ENCODE measurements around the gene CNOT1. TPM values are rescaled to one million over a fixed set of nuclear protein-coding genes. Genes with fewer than 3 reads are reported as not detected.

CNOT1 gene
- total RNA-seq, 1 experiment from 2014 or later = 230 TPM

GRCh38 chr16:58516768-58517107, 112.9 kb downstream of the CNOT1 start:
- RAD21 ChIA-PET (ENCODE audit: low non-redundant PET in 1 of 2, low total read pairs in 2 of 2, uncharacterized antibody in 2 of 2, unreplicated experiment in 2 of 2) = no interaction called here
- Histone ChIP-seq H4K20me1 (ENCODE audit: insufficient read depth) (no peaks in the 10 kb centered on the region; the same call in 1 of the 2 replicates), H3K36me3 (ENCODE audit: control insufficient read depth in 1 of 2, insufficient read depth in 2 of 2, low read length in 2 of 2) (peaks cover 40 to 61% of the 10 kb centered on the region in 2 experiments), H3K9me3 (ENCODE audit: control insufficient read depth in 1 of 2, insufficient read depth in 1 of 2, low read depth in 1 of 2, low read length in 2 of 2) (no peaks in the 10 kb centered on the region), H3K79me2 (ENCODE audit: insufficient read depth, low read length) (peaks cover 83% of the 10 kb centered on the region), H3K27ac (ENCODE audit: low read depth, low read length) (peak overlapping the region; percentile 59), H3K4me3 (replicated peaks in 1 of 2; ENCODE audit: low read depth in 1 of 2, low read length in 2 of 2) (peak overlapping the region; percentile 72 to 85; a peak in 3 of 4 replicates), H3K4me2 (ENCODE audit: low read length) (peak overlapping the region; percentile 97), H3K9ac (ENCODE audit: low read length) (peak overlapping the region; percentile 92; the same call in 1 of the 2 replicates), H3K4me1 (ENCODE audit: control insufficient read depth in 1 of 2, insufficient read depth in 2 of 2, low read length in 2 of 2) (peaks cover 5 to 22% of the 10 kb centered on the region in 2 experiments; a peak in 3 of 4 replicates), H3K9me2 (ENCODE audit: insufficient read depth) (no peaks in the 10 kb centered on the region), H2AFZ (ENCODE audit: low read depth, low read length, poor library complexity, severe bottlenecking) (no peak overlapping the region), H3K27me3 (ENCODE audit: insufficient read depth, low read length) (no peaks in the 10 kb centered on the region)
- intact Hi-C loops (cut with micrococcal nuclease) = no loop called here
- DNase-seq (ENCODE audit: low read depth, low spot score) (no peak), ATAC-seq (no peak)
- TF ChIP-seq ATF3 (IDR thresholded peaks at IDR 0.05) = no peak
- no peak for TF ChIP-seq SRF (IDR thresholded peaks at IDR 0.05; ENCODE audit: low read depth)
- TF ChIP-seq MAX (IDR thresholded peaks at IDR 0.05) = no peak
- TF ChIP-seq CEBPB (IDR thresholded peaks at IDR 0.05; ENCODE audit: low read depth) = no peak
- TF ChIP-seq EZH2phosphoT487 (IDR thresholded peaks at IDR 0.05; ENCODE audit: borderline replicate concordance) = no peak
- no peak for TF ChIP-seq CBX3 (IDR thresholded peaks at IDR 0.05; ENCODE audit: low read depth)
- no peak for TF ChIP-seq EZH2 (IDR thresholded peaks at IDR 0.05)
- POLR2A ChIA-PET = no interaction called here
- CTCF ChIA-PET = no interaction called here
- TSS peak; percentile 36 for BruUV-seq (replicated peaks)

DNA sequence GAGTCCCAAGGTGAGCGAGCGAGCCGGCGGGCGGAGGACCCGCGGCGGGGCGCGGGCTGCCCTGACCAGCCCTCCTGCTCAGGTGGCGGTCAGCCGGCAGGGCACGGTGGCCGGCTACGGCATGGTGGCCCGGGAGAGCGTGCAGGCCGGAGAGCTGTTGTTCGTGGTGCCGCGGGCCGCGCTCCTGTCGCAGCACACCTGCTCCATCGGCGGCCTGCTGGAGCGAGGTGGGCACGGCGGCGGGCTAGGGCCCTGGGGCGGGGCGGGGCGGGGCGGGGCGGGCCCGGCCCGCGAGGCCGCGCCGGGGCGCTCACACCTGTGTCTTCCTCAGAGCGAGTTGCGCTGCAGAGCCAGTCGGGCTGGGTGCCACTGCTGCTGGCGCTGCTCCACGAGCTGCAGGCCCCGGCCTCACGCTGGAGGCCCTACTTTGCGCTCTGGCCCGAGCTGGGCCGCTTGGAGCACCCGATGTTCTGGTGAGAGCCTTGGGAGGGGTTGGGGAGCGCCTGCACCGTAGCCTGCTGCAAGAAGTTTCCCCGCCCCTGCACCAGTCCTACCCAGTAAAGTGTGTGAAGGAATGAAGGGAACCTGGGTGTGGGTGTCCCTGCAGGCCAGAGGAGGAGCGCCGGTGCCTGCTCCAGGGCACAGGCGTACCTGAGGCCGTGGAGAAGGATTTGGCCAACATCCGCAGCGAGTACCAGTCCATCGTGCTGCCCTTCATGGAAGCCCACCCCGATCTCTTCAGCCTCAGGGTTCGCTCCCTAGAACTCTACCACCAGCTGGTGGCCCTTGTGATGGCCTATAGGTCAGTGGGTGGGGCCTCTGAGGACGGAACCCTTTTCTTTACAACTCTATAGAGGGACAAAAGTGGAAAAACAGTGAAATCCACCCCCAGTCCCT, 113.5 kb downstream of the CNOT1 start:
- Histone ChIP-seq H3K4me2 (ENCODE audit: low read length) (peak overlapping the region; percentile 97), H3K9ac (ENCODE audit: low read length) (peak overlapping the region; percentile 92), H3K79me2 (ENCODE audit: insufficient read depth, low read length) (peaks cover 86% of the 10 kb centered on the region), H3K4me1 (ENCODE audit: control insufficient read depth in 1 of 2, insufficient read depth in 2 of 2, low read length in 2 of 2) (peaks cover 5 to 22% of the 10 kb centered on the region in 2 experiments; a peak in 3 of 4 replicates), H2AFZ (ENCODE audit: low read depth, low read length, poor library complexity, severe bottlenecking) (no peak overlapping the region), H3K4me3 (replicated peaks in 1 of 2; ENCODE audit: low read depth in 1 of 2, low read length in 2 of 2) (peak overlapping the region; percentile 72 to 85), H3K9me3 (ENCODE audit: control insufficient read depth in 1 of 2, insufficient read depth in 1 of 2, low read depth in 1 of 2, low read length in 2 of 2) (no peaks in the 10 kb centered on the region), H3K36me3 (ENCODE audit: control insufficient read depth in 1 of 2, insufficient read depth in 2 of 2, low read length in 2 of 2) (peaks cover 34 to 58% of the 10 kb centered on the region in 2 experiments), H3K27ac (ENCODE audit: low read depth, low read length) (peak overlapping the region; percentile 88), H3K27me3 (ENCODE audit: insufficient read depth, low read length) (no peaks in the 10 kb centered on the region), H4K20me1 (ENCODE audit: insufficient read depth) (no peaks in the 10 kb centered on the region; the same call in 1 of the 2 replicates), H3K9me2 (ENCODE audit: insufficient read depth) (no peaks in the 10 kb centered on the region)
- ChIA-PET POLR2A (interaction anchor here (1.3 kb wide), 1 partner anchor 145 kb away, joined by 3 read pairs; no protein-coding TSS in a partner anchor), RAD21 (ENCODE audit: low non-redundant PET in 1 of 2, low total read pairs in 2 of 2, uncharacterized antibody in 2 of 2, unreplicated experiment in 2 of 2) (no interaction called here), CTCF (interaction anchor here (0.8 kb wide), 1 partner anchor 145 kb away, joined by 6 read pairs; no protein-coding TSS in a partner anchor)
- intact Hi-C loops (cut with micrococcal nuclease) = loop anchor here (1.0 kb wide), 1 partner anchor 145 kb away; no protein-coding TSS in a partner anchor
- ATAC-seq (peak; percentile 72), DNase-seq (ENCODE audit: low read depth, low spot score) (no peak)
- no TSS peak for BruUV-seq (replicated peaks)
- no peak for TF ChIP-seq EZH2 (IDR thresholded peaks at IDR 0.05)
- no peak for TF ChIP-seq YY1 (IDR thresholded peaks at IDR 0.05; ENCODE audit: extremely low read depth, insufficient replicate concordance, low read depth, low read length)
- peak; percentile 50 for TF ChIP-seq POLR2AphosphoS5 (IDR thresholded peaks at IDR 0.05; ENCODE audit: low read depth, low read length)
- TF ChIP-seq CBX3 (IDR thresholded peaks at IDR 0.05; ENCODE audit: low read depth) = no peak
- no peak for TF ChIP-seq ZNF274 (IDR thresholded peaks at IDR 0.05; ENCODE audit: low read depth, low read length)
- TF ChIP-seq EZH2phosphoT487 (IDR thresholded peaks at IDR 0.05; ENCODE audit: borderline replicate concordance) = no peak
- TF ChIP-seq, protein P1, sequence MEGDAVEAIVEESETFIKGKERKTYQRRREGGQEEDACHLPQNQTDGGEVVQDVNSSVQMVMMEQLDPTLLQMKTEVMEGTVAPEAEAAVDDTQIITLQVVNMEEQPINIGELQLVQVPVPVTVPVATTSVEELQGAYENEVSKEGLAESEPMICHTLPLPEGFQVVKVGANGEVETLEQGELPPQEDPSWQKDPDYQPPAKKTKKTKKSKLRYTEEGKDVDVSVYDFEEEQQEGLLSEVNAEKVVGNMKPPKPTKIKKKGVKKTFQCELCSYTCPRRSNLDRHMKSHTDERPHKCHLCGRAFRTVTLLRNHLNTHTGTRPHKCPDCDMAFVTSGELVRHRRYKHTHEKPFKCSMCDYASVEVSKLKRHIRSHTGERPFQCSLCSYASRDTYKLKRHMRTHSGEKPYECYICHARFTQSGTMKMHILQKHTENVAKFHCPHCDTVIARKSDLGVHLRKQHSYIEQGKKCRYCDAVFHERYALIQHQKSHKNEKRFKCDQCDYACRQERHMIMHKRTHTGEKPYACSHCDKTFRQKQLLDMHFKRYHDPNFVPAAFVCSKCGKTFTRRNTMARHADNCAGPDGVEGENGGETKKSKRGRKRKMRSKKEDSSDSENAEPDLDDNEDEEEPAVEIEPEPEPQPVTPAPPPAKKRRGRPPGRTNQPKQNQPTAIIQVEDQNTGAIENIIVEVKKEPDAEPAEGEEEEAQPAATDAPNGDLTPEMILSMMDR (IDR thresholded peaks at IDR 0.05 in 2 of 3, conservative IDR thresholded peaks at IDR 0.05 in 1 of 3; ENCODE audit: borderline replicate concordance in 1 of 3, insufficient read depth in 1 of 3, low read depth in 2 of 3, low read length in 2 of 3) = no peak
- TF ChIP-seq MAX (IDR thresholded peaks at IDR 0.05) = no peak
- TF ChIP-seq ELF1 (IDR thresholded peaks at IDR 0.05; ENCODE audit: borderline replicate concordance, low read depth) = no peak
- TF ChIP-seq SIN3A (IDR thresholded peaks at IDR 0.05; ENCODE audit: low read depth) = 0 out of 2 replicates have a peak, but pooled peaks have one; percentile 30
- TF ChIP-seq POLR2A (IDR thresholded peaks at IDR 0.05; ENCODE audit: borderline replicate concordance, extremely low read depth, insufficient read depth, insufficient read length) = peak; percentile 41

Measured in HCT116 (cell line).